SK-N-SH treated with all-trans-retinoic acid at 6 μM for 48 hours (cell line): ENCODE data around the gene NUDT1.

ENCODE experiments used
- ATAC-seq: fragments of 200-7000 bp; cut with Tn5 transposase; 3 replicates; pipeline ENCODE4 v1.9.1; 2020; ENCODE audit warnings: mild to moderate bottlenecking, moderate library complexity
- BACH2 ChIP-seq: fragments of 250-450 bp; sonication (Bioruptor Pico); IDR thresholded peaks from 2 replicates; pipeline ENCODE4 v1.9.0; 2021; ENCODE audit warnings: mild to moderate bottlenecking, borderline replicate concordance
- CSDC2 ChIP-seq: fragments of 250-450 bp; sonication (Bioruptor Pico); IDR thresholded peaks from 2 replicates; pipeline ENCODE4 v1.5.0; 2020; ENCODE audit warnings: mild to moderate bottlenecking, moderate library complexity
- ESRRG ChIP-seq: fragments of 250-450 bp; sonication (Bioruptor Pico); IDR thresholded peaks from 2 replicates; pipeline ENCODE4 v1.6.1; 2021; ENCODE audit warnings: mild to moderate bottlenecking
- GLIS3 ChIP-seq: fragments of 250-450 bp; sonication (Bioruptor Pico); IDR thresholded peaks from 2 replicates; pipeline ENCODE4 v1.5.0; 2020; ENCODE audit warnings: mild to moderate bottlenecking, moderate library complexity
- ISL1 ChIP-seq: fragments of 250-450 bp; sonication (Bioruptor Pico); IDR thresholded peaks from 2 replicates; pipeline ENCODE4 v2.1.2; 2022; ENCODE audit warnings: mild to moderate bottlenecking, moderate library complexity
- OSR1 ChIP-seq: fragments of 250-450 bp; sonication (Bioruptor Pico); IDR thresholded peaks from 2 replicates; pipeline ENCODE4 v1.8.0; 2022; ENCODE audit warnings: moderate library complexity, mild to moderate bottlenecking, inconsistent platforms
- PPARA ChIP-seq: fragments of 250-450 bp; sonication (Bioruptor Pico); IDR thresholded peaks from 2 replicates; pipeline ENCODE4 v1.5.0; 2020; ENCODE audit warnings: mild to moderate bottlenecking, borderline replicate concordance
- RARB ChIP-seq: fragments of 250-450 bp; sonication (Bioruptor Pico); IDR thresholded peaks from 2 replicates; pipeline ENCODE4 v1.8.0; 2021; ENCODE audit warnings: mild to moderate bottlenecking, moderate library complexity
- SNAI2 ChIP-seq: fragments of 250-450 bp; sonication (Bioruptor Pico); IDR thresholded peaks from 2 replicates; pipeline ENCODE4 v1.5.0; 2020; ENCODE audit warnings: mild to moderate bottlenecking, moderate library complexity
- TCF4 ChIP-seq: fragments of 250-450 bp; sonication (Bioruptor Pico); IDR thresholded peaks from 2 replicates; pipeline ENCODE4 v1.8.0; 2021; ENCODE audit warnings: mild to moderate bottlenecking, moderate library complexity, borderline replicate concordance
- TOX ChIP-seq: fragments of 250-450 bp; sonication (Bioruptor Pico); IDR thresholded peaks from 2 replicates; pipeline ENCODE4 v1.8.0; 2021; ENCODE audit warnings: mild to moderate bottlenecking, moderate library complexity, borderline replicate concordance
- ZC3H10 ChIP-seq: fragments of 250-450 bp; sonication (Bioruptor Pico); IDR thresholded peaks from 2 replicates; pipeline ENCODE4 v1.5.1; 2021; ENCODE audit warnings: mild to moderate bottlenecking, moderate library complexity
- ZFP3 ChIP-seq: fragments of 250-450 bp; sonication (Bioruptor Pico); IDR thresholded peaks from 2 replicates; pipeline ENCODE4 v1.5.0; 2020; ENCODE audit warnings: mild to moderate bottlenecking, moderate library complexity
- ZFP30 ChIP-seq: fragments of 450-650 bp; formaldehyde crosslinking; IDR thresholded peaks from 2 replicates; pipeline ENCODE4 v1.5.0; 2022; ENCODE audit warnings: mild to moderate bottlenecking, moderate library complexity
- ZNF565 ChIP-seq: fragments of 450-650 bp; formaldehyde crosslinking; conservative IDR thresholded peaks from 2 replicates; pipeline ENCODE4 v1.5.0; 2020; ENCODE audit warnings: low read depth, mild to moderate bottlenecking, moderate library complexity
- ZNF70 ChIP-seq: fragments of 450-650 bp; formaldehyde crosslinking; IDR thresholded peaks from 2 replicates; pipeline ENCODE4 v1.5.0; 2020; ENCODE audit warnings: mild to moderate bottlenecking, moderate library complexity
- ZNF8 ChIP-seq: fragments of 450-650 bp; formaldehyde crosslinking; IDR thresholded peaks from 2 replicates; pipeline ENCODE4 v1.5.0; 2020; ENCODE audit warnings: mild to moderate bottlenecking, moderate library complexity
- TF ChIP-seq, protein P1 (sequence below): fragments of 250-450 bp; sonication (Bioruptor Pico); IDR thresholded peaks from 2 replicates; pipeline ENCODE4 v1.8.0; 2020; ENCODE audit warnings: mild to moderate bottlenecking, moderate library complexity, borderline replicate concordance
- TF ChIP-seq, protein P2 (sequence below): fragments of 250-450 bp; sonication (Bioruptor Pico); IDR thresholded peaks from 2 replicates; pipeline ENCODE4 v1.8.0; 2021; ENCODE audit warnings: low read depth, mild to moderate bottlenecking, moderate library complexity, borderline replicate concordance
- TF ChIP-seq, protein P3 (sequence below): fragments of 250-450 bp; sonication (Bioruptor Pico); IDR thresholded peaks from 2 replicates; pipeline ENCODE4 v1.5.1; 2020; ENCODE audit warnings: low read depth, mild to moderate bottlenecking, moderate library complexity
- TF ChIP-seq, protein P4 (sequence below): fragments of 250-450 bp; sonication (Bioruptor Pico); IDR thresholded peaks from 2 replicates; pipeline ENCODE4 v1.5.1; 2021; ENCODE audit warnings: mild to moderate bottlenecking, moderate library complexity
- TF ChIP-seq, protein P5 (sequence below): fragments of 250-450 bp; sonication (Bioruptor Pico); IDR thresholded peaks from 2 replicates; pipeline ENCODE4 v1.5.0; 2020; ENCODE audit warnings: mild to moderate bottlenecking, moderate library complexity

NUDT1 gene

DNA sequence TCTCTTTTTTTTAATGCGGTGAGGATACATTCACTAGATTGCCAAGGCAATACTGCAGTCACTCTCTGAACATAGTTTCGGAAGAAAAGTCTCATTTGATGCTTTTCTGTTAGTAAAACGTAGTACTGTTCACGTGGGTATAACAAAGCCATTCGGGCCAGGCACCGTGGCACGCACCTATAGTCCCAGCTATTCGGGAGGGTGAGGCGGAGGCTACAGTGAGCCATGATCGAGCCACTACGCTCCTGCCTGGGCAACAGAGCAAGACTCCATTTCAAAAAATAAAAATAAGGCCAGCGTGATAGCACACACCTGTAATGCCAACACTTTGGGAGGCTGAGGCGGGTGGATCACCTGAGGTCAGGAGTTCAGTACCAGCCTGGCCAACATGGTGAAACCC lies 47.6 kb downstream of the NUDT1 start (continued):
- TF ChIP-seq ISL1 (CRISPR knock-in tag): no peak

DNA sequence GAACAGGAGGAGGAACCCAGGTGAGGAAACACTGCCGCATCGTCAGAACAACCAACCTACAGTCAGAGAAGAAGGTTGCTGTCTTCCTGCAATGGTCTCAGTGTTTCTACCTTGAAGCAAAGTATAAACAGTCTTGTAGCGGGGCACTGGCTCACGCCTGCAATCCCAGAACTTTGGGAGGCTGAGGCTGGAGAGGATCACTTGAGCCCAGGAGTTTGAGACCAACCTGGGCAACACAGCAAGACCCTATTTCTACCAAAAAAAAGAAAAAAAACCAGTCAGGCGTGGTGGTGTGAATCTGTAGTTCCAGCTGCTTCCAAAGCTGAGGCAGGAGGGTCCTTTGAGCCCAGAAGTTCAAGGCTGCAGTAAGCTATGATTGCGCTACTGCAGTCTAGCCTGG lies 48.9 kb downstream of the NUDT1 start:
- TF ChIP-seq ZFP30 (no peak), ISL1 (CRISPR knock-in tag) (no peak), BACH2 (CRISPR knock-in tag) (no peak), ZNF565 (CRISPR knock-in tag) (no peak), ZFP3 (no peak), PPARA (no peak), ZC3H10 (CRISPR knock-in tag) (no peak), GLIS3 (no peak), SNAI2 (CRISPR knock-in tag) (no peak), TOX (CRISPR knock-in tag) (no peak), OSR1 (no peak), CSDC2 (CRISPR knock-in tag) (no peak)
- TF ChIP-seq, protein P1, sequence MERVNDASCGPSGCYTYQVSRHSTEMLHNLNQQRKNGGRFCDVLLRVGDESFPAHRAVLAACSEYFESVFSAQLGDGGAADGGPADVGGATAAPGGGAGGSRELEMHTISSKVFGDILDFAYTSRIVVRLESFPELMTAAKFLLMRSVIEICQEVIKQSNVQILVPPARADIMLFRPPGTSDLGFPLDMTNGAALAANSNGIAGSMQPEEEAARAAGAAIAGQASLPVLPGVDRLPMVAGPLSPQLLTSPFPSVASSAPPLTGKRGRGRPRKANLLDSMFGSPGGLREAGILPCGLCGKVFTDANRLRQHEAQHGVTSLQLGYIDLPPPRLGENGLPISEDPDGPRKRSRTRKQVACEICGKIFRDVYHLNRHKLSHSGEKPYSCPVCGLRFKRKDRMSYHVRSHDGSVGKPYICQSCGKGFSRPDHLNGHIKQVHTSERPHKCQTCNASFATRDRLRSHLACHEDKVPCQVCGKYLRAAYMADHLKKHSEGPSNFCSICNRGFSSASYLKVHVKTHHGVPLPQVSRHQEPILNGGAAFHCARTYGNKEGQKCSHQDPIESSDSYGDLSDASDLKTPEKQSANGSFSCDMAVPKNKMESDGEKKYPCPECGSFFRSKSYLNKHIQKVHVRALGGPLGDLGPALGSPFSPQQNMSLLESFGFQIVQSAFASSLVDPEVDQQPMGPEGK: no peak
- TF ChIP-seq, protein P2, sequence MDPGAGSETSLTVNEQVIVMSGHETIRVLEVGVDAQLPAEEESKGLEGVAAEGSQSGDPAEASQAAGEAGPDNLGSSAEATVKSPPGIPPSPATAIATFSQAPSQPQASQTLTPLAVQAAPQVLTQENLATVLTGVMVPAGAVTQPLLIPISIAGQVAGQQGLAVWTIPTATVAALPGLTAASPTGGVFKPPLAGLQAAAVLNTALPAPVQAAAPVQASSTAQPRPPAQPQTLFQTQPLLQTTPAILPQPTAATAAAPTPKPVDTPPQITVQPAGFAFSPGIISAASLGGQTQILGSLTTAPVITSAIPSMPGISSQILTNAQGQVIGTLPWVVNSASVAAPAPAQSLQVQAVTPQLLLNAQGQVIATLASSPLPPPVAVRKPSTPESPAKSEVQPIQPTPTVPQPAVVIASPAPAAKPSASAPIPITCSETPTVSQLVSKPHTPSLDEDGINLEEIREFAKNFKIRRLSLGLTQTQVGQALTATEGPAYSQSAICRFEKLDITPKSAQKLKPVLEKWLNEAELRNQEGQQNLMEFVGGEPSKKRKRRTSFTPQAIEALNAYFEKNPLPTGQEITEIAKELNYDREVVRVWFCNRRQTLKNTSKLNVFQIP (CRISPR knock-in tag): no peak
- TF ChIP-seq, protein P3, sequence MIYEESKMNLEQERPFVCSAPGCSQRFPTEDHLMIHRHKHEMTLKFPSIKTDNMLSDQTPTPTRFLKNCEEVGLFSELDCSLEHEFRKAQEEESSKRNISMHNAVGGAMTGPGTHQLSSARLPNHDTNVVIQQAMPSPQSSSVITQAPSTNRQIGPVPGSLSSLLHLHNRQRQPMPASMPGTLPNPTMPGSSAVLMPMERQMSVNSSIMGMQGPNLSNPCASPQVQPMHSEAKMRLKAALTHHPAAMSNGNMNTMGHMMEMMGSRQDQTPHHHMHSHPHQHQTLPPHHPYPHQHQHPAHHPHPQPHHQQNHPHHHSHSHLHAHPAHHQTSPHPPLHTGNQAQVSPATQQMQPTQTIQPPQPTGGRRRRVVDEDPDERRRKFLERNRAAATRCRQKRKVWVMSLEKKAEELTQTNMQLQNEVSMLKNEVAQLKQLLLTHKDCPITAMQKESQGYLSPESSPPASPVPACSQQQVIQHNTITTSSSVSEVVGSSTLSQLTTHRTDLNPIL: no peak
- no peak for ATAC-seq

DNA sequence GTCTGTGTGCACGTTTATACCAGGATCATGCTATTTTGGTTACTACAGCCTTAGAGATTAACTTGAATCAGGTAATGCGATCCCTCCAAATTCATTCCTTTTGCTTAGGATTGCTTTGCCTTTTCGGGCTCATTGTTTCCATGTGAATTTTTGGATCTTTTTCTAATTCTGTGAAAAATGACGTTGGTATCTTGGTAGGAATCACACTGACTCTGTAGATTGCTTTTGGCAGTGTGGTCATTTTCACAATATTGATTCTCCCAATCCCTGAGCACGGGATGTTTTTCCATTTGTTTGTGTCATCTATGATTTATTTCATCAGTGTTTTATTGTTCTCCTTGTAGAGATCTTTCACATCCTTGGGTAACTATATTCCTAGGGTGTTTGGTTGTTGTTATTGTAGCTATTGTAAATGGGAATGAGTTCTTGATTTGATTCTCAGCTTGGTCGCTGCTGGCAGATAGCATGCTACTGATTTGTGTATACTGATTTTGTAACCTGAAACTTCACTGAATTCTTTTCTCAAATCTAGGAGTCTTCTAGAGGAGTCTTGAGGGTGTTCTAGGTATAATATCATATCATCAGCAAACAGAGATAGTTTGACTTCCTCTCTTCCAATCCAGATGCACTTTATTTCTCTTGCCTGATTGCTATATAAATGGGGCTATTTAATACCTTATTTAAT lies 54.1 kb downstream of the NUDT1 start:
- no peak for ATAC-seq
- no peak for TF ChIP-seq TCF4 (CRISPR knock-in tag)
- TF ChIP-seq ZFP3: no peak
- no peak for TF ChIP-seq ZNF70
- TF ChIP-seq, protein P4, sequence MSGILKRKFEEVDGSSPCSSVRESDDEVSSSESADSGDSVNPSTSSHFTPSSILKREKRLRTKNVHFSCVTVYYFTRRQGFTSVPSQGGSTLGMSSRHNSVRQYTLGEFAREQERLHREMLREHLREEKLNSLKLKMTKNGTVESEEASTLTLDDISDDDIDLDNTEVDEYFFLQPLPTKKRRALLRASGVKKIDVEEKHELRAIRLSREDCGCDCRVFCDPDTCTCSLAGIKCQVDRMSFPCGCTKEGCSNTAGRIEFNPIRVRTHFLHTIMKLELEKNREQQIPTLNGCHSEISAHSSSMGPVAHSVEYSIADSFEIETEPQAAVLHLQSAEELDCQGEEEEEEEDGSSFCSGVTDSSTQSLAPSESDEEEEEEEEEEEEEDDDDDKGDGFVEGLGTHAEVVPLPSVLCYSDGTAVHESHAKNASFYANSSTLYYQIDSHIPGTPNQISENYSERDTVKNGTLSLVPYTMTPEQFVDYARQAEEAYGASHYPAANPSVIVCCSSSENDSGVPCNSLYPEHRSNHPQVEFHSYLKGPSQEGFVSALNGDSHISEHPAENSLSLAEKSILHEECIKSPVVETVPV (CRISPR knock-in tag): no peak
- TF ChIP-seq OSR1: no peak
- no peak for TF ChIP-seq ZNF565 (CRISPR knock-in tag)
- TF ChIP-seq, protein P5, sequence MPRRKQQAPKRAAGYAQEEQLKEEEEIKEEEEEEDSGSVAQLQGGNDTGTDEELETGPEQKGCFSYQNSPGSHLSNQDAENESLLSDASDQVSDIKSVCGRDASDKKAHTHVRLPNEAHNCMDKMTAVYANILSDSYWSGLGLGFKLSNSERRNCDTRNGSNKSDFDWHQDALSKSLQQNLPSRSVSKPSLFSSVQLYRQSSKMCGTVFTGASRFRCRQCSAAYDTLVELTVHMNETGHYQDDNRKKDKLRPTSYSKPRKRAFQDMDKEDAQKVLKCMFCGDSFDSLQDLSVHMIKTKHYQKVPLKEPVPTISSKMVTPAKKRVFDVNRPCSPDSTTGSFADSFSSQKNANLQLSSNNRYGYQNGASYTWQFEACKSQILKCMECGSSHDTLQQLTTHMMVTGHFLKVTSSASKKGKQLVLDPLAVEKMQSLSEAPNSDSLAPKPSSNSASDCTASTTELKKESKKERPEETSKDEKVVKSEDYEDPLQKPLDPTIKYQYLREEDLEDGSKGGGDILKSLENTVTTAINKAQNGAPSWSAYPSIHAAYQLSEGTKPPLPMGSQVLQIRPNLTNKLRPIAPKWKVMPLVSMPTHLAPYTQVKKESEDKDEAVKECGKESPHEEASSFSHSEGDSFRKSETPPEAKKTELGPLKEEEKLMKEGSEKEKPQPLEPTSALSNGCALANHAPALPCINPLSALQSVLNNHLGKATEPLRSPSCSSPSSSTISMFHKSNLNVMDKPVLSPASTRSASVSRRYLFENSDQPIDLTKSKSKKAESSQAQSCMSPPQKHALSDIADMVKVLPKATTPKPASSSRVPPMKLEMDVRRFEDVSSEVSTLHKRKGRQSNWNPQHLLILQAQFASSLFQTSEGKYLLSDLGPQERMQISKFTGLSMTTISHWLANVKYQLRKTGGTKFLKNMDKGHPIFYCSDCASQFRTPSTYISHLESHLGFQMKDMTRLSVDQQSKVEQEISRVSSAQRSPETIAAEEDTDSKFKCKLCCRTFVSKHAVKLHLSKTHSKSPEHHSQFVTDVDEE (CRISPR knock-in tag): no peak
- no peak for TF ChIP-seq ZNF8 (CRISPR knock-in tag)
- TF ChIP-seq, protein P1: no peak
- TF ChIP-seq TOX (CRISPR knock-in tag): no peak
- TF ChIP-seq ESRRG (CRISPR knock-in tag): no peak
- TF ChIP-seq GLIS3: no peak
- TF ChIP-seq SNAI2 (CRISPR knock-in tag): no peak
- no peak for TF ChIP-seq ISL1 (CRISPR knock-in tag)
- no peak for TF ChIP-seq RARB (CRISPR knock-in tag)
- TF ChIP-seq, protein P3: no peak
- no peak for TF ChIP-seq ZFP30
- no peak for TF ChIP-seq ZC3H10 (CRISPR knock-in tag)
- TF ChIP-seq CSDC2 (CRISPR knock-in tag): no peak
- TF ChIP-seq BACH2 (CRISPR knock-in tag): no peak
